LHCN-M2 (cell line): ENCODE measurements around the gene DIO3. TPM values are rescaled to one million over a fixed set of nuclear protein-coding genes. Genes with fewer than 3 reads are reported as not detected.

Experiments
- DNase-seq: peaks from one replicate; pipeline ENCODE4 v3.0.0-alpha.2; 2012; ENCODE audit warnings: low read depth
- polyA plus RNA-seq: library from polyadenylated mRNA; unstranded; fragments of >200 nt; gene quantifications from one replicate; pipeline ENCODE4 v1.2.1, GENCODE V29; 2012; ENCODE audit warnings: missing spikeins
- total RNA-seq: library from RNA; depleted of rRNA; stranded (reverse); fragments of >200 nt; gene quantifications from 2 replicates; pipeline ENCODE4 v1.2.3, GENCODE V29; 2014; rRNA removed

DIO3 gene
- total RNA-seq, result not detected in 2 replicates
- not detected for polyA plus RNA-seq

- DNase-seq, result no peak
These were observed at the start of gene DIO3 for GRCh38 chr14:101561145-101561896. Gene DIO3 (plus strand): TSS chr14:101561495.

- no peak for DNase-seq
These were observed 49.5 kb upstream of the DIO3 start for GRCh38 chr14:101511620-101512375.

- DNase-seq, result no peak
These were observed 49.0 kb upstream of the DIO3 start for GRCh38 chr14:101512376-101512695.

- no peak for DNase-seq
These were observed 47.2 kb upstream of the DIO3 start for GRCh38 chr14:101514136-101514535.

GRCh38 chr14:101516401-101516800, 44.9 kb upstream of the DIO3 start:
- DNase-seq, result no peak

GRCh38 chr14:101518611-101519473, 42.5 kb upstream of the DIO3 start:
- no peak for DNase-seq

GRCh38 chr14:101520621-101521472, 40.4 kb upstream of the DIO3 start:
- no peak for DNase-seq

- no peak for DNase-seq
These were observed 39.8 kb upstream of the DIO3 start for GRCh38 chr14:101521473-101521915.

GRCh38 chr14:101521978-101522377, 39.3 kb upstream of the DIO3 start:
- DNase-seq, result no peak

- DNase-seq, result no peak
These were observed 35.4 kb upstream of the DIO3 start for GRCh38 chr14:101525640-101526527.

GRCh38 chr14:101527987-101528386, 33.3 kb upstream of the DIO3 start:
- no peak for DNase-seq

- DNase-seq, result no peak
These were observed 32.2 kb upstream of the DIO3 start for GRCh38 chr14:101529079-101529478.

- no peak for DNase-seq
These were observed 27.1 kb upstream of the DIO3 start for GRCh38 chr14:101534198-101534597.

GRCh38 chr14:101535232-101535631, 26.1 kb upstream of the DIO3 start:
- DNase-seq, result no peak

GRCh38 chr14:101535701-101536207, 25.5 kb upstream of the DIO3 start:
- no peak for DNase-seq

- no peak for DNase-seq
These were observed 24.0 kb upstream of the DIO3 start for GRCh38 chr14:101537286-101537685.

GRCh38 chr14:101538878-101539277, 22.4 kb upstream of the DIO3 start:
- no peak for DNase-seq

- DNase-seq, result no peak
These were observed 21.4 kb upstream of the DIO3 start for GRCh38 chr14:101539880-101540279.

- no peak for DNase-seq
These were observed 20.5 kb upstream of the DIO3 start for GRCh38 chr14:101540481-101541462.
